ENCODE results near the gene DEGS1. TPM values are rescaled to one million over a fixed set of nuclear protein-coding genes. Genes with fewer than 3 reads are reported as not detected.

The DEGS1 gene
- 64.7 and 88.3 TPM in 2 replicates for total RNA-seq (2014; rRNA removed; shearing (Covaris generic))
- polyA plus RNA-seq (2015; cell fraction: cytosol; rRNA removed): 90.7 and 105 TPM in 2 replicates
- polyA plus RNA-seq (2015; cell fraction: nucleus; rRNA removed): 96.3 and 106 TPM in 2 replicates

DNA sequence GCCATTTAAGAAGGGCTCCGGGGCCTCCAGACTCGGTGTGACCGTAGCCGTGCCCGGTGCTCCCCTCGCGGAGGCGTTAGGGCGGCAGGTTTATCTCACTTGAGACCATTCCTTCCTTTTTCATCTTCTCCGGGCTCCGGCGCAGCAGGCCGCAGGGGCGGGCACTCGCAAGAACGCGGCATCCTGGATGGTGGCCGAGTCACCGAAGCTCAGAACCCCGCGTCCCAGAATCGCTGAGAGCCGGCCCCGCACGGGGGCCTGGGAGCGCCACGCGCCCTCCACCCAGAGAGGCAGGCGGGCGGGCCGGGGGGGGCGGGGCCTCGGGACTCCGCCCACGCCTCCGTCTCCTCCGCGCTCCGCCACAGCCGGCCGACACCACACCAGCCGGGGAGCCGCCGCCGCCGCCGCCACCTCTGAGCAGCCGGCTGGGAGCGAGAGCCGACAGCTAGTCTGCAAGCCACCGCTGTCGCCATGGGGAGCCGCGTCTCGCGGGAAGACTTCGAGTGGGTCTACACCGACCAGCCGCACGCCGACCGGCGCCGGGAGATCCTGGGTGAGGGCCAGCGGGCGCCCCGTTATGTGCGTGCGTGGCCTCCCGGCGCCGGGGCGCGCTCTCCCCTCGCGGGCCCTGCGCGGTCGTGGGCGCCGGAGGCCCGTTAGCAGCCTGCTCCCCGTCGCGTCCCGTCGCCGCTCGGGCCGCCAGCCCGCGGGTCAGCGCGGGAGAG, at the start of gene DEGS1:
Gene DEGS1, plus strand, starts transcription at position 375 of the 725 bp plus-strand sequence. Its CDS starts 97 bp downstream, at position 472.
- peak; percentile 79 for DNase-seq (ENCODE audit: low read depth)

DNA sequence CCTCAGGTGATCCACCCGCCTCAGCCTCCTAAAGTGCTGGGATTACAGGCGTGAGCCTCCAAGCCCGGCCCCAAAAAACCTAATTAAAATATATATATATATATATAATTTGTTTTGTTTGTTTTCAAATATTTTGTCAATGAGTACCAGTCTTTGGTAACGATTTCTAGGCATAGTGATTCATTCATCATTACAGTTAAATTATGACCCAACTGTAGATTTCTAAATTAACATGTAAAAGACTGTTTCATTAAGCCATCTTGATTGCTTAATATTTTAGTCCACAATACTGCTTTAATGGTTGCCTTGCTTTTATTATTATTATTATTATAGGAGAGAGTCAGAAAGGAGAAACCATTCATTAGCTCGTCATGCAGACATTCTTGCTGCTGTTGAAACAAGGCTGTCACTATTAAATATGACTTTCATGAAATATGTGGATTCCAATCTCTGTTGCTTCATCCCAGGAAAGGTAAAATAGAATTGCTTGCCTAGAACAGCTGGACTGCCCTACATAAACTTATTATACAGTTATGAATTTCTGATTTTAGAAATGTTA, 49.2 kb upstream of the DEGS1 start:
- DNase-seq (ENCODE audit: low read depth): no peak

DNA sequence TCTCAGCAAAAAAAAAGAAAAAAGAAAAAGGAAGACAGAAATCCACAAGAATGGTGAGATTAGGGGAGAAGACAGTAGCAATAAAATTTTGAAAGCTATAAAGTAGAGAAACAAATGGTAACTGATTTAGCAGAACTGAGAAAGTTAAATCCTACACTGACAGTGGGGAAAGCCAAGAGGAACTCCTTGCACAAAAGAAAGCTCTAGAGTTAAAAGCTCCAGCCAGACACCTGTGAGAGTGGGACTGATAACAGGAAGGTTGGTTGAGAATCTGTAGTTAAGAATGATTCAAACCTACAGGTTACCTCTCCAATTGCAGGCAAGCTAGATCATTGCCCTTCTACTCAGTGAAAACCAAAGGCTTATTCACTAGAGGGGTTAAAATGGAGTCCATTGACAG, 45.5 kb upstream of the DEGS1 start:
- no peak for DNase-seq (ENCODE audit: low read depth)

- no peak for DNase-seq (ENCODE audit: low read depth)
These were observed 44.8 kb upstream of the DEGS1 start for GRCh38 chr1:224138198-224138597.

DNA sequence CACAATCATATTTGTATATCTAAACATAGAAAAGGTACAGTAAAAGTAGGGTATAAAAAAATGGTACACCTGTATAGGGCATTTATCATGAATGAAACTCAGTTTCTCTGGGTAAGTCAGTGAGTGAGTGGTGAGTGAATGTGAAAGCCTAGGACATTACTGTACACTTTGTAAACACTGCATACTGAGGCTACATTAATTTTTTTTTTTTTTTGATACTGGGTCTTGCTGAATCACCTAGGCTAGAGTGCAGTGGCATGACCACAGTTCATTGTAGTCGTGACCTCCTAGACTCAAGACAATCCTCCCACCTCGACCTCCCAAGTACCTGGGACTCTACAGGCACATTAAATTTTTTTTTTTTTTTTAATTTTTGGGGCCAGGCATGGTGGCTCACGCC, 41.3 kb upstream of the DEGS1 start:
- no peak for DNase-seq (ENCODE audit: low read depth)

GRCh38 chr1:224149709-224150108, 33.3 kb upstream of the DEGS1 start:
- DNase-seq (ENCODE audit: low read depth): no peak

DNA sequence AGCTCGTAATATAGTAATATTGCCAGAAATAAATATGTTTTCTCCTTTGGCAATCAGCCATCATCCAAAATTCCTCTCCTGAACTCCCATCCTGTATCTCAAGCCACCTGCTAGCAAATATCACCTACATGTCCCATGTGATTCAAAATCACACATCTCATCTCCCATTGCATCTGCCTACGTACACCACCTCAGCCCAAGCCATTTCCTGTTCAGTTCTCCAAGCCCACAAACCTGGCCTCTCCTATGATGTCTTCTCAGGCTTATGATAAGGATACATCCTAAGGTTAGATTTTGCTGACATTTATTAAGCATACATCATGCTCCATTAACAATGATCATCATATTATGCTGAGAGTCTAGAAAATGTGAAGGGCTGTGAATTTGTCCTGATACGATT, 31.9 kb upstream of the DEGS1 start:
- DNase-seq (ENCODE audit: low read depth): no peak

GRCh38 chr1:224157316-224157715, 25.7 kb upstream of the DEGS1 start:
- DNase-seq (ENCODE audit: low read depth): no peak

- DNase-seq (ENCODE audit: low read depth): no peak
These were observed 23.5 kb upstream of the DEGS1 start for GRCh38 chr1:224159541-224159940.

DNA sequence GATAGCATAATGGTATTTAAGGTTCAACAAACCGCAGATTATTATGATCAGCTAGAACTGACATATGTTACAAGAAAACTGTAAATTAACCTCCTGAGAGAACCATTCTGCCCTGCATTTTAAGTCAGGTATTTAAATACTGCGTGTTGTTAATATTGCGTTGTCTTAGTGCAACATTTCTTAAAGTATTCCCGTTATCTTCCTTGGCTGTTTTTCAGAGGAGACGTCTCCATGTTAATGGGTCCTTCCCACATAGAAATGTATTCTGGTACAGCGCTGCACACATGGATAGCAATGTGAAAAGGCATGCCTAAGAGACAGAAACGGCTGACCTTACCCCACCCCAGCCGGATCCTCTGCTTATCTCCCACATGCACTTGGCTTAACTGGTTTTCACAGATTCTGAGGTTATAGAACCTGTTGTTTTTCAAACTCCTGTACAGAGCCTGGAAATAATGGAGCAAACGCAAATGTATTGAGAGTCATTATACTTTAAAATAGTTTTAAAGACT, 22.8 kb upstream of the DEGS1 start:
- DNase-seq (ENCODE audit: low read depth): no peak

DNA sequence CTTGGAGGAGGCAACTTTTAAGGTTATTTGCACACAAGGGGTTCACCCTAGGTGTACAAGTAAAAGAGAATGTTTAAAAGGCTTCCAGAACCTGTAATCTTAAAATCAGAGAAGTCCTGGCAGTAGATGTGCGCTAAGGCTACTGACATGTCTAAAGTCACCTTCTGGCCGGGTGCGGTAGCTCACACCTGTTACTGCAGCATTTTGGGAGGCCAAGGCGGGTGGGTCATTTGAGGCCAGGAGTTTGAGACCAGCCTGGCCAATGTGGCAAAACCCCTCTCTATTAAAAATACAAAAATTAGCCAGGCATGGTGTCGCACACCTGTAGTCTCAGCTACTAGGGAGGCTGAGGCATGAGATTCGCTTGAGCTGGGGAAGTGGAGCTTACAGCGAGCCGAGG, 20.3 kb upstream of the DEGS1 start:
- no peak for DNase-seq (ENCODE audit: low read depth)

DNA sequence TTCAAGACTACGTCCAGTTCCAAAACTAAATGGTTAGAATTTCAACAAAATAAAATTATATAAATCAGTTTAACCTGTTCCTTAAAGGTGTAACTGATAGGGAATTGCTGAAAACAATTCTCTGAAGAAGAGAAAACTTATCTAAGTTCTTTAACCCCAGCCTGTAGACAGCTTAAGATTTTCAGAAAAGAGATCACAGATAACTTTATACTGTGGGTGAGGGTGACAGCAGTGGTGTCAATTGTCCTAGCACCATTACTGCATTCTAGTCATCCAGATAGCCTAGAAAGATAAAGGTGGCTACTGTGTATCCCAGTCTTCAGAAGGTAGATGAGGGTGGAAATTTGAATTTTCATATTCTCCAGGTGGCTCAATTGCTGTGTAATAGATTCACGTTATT, 19.7 kb upstream of the DEGS1 start:
- DNase-seq (ENCODE audit: low read depth): no peak

- DNase-seq (ENCODE audit: low read depth): peak; percentile 97
These were observed 14.1 kb upstream of the DEGS1 start for GRCh38 chr1:224168859-224169380.

DNA sequence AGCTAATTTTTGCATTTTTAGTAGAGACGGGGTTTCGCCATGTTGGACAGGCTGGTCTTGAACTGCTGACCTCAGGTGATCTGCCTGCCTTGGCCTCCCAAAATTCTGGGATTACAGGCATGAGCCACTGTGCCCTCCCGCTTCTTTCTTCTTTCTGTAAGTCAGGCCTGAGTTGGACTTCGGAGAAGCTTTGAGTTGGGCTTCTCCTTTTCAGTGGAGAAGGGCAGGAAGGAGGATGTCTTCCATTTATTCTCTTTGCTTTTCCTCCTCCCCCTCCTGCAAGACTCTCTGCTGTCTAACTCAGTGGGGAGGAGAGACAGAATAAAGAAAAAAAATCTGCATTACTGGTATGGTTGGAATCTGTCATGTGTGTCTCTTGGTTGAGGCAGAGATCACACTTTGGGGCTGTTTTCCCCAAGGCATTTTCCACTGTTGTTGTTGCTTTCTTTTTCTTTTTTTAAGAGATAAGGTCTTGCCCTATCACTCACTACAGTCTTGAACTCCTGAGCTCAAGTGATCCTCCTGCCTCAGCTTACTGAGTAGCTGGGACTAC, 13.2 kb upstream of the DEGS1 start:
- DNase-seq (ENCODE audit: low read depth): no peak

- DNase-seq (ENCODE audit: low read depth): no peak
These were observed 12.7 kb upstream of the DEGS1 start for GRCh38 chr1:224170343-224170742.

DNA sequence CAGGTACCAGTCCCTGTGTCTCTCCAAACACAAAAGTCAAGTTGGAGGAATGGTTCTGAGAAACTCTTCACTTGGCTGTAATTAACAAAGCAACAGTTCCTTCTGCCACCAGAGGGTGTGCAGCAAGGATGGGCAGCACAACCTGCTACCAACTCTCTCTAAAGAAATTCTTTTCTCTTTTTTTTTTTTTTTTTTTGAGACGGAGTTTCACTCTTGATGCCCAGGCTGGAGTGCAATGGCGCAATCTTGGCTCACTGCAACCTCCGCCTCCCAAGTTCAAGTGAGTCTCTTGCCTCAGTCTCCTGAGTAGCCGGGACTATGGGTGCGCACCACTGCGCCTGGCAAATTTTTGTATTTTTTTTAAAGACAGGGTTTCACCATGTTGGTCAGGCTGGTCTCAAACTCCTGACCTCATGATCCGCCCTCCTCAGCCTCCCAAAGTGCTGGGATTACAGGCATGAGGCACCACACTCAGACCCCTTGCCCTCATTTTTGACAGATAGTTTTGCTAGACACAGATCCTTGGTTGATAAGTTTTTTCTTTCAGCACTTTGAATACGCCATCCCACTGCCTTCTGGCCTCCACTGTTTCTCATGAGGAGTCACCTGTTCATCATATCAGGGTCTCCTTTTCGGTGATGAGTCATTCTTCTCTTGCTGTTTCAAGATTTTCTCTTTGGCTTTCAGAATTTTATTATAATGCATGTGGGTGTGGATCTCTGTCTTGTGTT, 12.1 kb upstream of the DEGS1 start:
- DNase-seq (ENCODE audit: low read depth): peak; percentile 6

DNA sequence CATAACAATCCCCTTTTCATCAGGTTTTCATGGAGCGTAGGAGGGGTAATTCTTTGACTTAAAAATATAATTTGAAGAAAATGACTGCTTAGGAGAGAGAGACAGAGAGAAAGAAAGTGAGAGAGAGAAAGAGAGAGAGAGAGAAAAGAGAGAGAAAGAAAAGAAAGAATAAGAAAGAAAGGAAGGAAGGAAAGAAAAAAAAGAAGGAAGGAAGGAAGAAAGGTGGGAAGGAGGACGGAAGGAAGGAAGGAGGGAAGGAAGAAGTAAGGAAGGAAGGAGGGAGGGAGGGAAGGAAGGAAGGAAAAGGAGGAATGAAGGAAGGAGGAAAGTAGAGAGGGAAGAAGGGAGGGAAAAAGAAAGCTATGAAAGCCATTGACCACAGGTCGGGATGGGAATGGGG, 10.8 kb upstream of the DEGS1 start:
- DNase-seq (ENCODE audit: low read depth): no peak

- no peak for DNase-seq (ENCODE audit: low read depth)
These were observed 9.5 kb upstream of the DEGS1 start for GRCh38 chr1:224173523-224173922.

DNA sequence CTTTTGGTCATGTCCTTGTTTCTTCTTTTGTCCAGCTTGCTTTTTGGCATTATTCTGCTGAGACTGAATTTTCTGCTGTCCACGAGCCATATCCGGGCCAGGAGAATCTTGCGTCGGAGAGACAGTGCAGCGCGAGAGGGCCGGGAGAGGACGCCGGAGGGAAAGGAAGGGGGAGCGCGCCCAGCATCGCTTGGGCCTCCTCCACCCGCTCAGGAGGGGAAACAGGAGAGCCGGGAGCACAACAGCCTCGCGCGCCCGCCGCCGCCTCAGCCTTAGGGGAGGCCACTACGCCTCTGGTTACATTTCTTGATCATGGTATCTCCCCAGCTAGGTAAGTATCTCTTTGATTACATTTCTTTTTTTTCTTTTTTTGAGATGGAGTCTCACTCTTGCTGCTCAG, 7.4 kb upstream of the DEGS1 start:
- no peak for DNase-seq (ENCODE audit: low read depth)

DNA sequence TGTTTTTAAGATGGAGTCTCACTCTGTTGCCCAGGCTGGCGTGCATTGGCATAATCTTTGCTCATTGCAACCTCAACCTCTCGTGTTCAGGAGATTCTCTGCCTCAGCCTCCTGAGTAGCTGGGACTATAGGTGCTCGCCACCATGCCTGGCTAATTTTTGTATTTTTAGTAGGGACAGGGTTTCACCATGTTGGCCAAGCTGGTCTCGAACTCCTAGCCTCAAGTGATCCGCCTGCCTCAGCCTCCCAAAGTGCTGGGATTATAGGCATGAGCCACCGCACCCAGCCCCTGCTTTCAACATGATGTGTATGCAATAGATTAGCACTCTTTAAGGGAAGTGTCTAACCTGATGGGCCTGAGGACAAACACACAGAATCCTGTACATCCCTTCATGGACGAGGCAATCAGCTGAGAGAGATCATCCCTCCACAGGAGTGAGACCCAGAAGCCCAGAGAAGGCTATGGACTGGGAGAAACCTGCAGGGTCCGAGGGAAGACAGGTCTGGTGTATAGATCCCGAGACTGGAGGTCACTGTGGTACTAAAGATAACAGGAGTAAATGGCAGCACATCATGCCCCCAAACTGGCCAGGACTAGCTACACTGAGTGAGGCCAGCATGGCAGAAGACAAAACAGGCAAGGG, 5.6 kb upstream of the DEGS1 start:
- DNase-seq (ENCODE audit: low read depth): no peak

GRCh38 chr1:224178894-224179293, 4.1 kb upstream of the DEGS1 start:
- no peak for DNase-seq (ENCODE audit: low read depth)
